HG02981 (cell line): ENCODE results near the gene MAPK8IP3.

ENCODE experiments used
- ATAC-seq: cut with Tn5 transposase; IDR thresholded peaks from one replicate; pipeline ENCODE4 v1.9.1; 2021; ENCODE audit warnings: mild to moderate bottlenecking, moderate library complexity; ENCODE audit not compliant: unreplicated experiment

The MAPK8IP3 gene

DNA sequence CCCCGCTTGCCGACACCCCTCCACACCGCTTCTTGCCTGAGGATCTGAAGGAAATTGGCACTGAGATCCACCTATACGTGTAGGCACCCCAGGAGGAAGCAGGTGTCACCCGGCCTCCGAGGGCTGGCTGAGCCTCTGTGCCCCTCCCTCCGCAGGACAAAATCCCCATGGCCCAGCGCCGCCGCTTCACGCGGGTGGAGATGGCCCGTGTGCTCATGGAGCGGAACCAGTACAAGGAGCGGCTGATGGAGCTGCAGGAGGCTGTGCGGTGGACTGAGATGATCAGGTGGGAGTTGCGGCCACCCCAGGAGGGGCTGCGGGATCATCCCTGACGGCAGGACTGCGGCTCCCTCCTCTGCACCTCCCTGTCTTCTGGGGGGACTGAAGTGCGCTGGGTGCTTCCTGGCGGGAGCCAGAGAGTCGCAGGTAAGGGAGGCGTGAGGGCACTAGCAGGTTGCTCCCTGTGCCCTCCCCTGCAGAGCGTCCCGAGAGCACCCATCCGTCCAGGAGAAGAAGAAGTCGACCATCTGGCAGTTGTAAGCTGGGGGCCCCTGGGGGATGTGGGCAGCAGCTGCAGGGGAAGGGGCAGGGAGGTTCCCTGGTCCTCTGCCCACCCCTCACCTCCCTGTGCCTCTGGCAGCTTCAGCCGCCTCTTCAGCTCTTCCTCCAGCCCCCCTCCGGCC lies 56.3 kb downstream of the MAPK8IP3 start:
- no peak for ATAC-seq

DNA sequence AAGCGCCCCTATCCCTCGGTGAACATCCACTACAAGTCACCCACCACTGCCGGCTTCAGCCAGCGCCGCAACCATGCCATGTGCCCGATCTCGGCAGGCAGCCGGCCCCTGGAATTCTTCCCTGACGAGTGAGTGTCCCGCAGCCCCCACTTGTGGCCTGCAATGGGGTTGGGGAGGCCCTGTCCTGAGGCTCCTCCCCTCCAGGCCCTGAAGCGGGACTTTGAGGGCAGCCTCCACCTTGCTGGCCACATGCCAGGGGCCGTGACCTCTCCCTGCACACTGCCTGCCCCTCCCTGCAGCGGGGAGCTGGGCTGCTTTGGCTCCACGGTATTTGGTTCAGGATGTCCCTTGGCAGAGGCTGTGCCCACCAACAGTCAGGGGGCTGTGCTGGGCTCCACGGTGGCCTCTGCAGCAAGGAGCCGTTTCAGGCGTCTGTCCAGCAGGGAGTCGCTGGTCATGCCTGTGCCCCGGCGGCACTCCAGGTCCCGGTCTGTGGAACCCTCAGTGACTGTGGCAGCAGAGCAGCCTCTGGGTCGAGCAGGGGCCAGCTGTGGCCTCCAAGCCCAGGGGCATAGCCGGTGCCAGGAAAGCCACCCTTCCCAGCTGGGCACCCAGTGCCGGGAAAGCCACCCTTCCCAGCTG lies 57.0 kb downstream of the MAPK8IP3 start:
- no peak for ATAC-seq

DNA sequence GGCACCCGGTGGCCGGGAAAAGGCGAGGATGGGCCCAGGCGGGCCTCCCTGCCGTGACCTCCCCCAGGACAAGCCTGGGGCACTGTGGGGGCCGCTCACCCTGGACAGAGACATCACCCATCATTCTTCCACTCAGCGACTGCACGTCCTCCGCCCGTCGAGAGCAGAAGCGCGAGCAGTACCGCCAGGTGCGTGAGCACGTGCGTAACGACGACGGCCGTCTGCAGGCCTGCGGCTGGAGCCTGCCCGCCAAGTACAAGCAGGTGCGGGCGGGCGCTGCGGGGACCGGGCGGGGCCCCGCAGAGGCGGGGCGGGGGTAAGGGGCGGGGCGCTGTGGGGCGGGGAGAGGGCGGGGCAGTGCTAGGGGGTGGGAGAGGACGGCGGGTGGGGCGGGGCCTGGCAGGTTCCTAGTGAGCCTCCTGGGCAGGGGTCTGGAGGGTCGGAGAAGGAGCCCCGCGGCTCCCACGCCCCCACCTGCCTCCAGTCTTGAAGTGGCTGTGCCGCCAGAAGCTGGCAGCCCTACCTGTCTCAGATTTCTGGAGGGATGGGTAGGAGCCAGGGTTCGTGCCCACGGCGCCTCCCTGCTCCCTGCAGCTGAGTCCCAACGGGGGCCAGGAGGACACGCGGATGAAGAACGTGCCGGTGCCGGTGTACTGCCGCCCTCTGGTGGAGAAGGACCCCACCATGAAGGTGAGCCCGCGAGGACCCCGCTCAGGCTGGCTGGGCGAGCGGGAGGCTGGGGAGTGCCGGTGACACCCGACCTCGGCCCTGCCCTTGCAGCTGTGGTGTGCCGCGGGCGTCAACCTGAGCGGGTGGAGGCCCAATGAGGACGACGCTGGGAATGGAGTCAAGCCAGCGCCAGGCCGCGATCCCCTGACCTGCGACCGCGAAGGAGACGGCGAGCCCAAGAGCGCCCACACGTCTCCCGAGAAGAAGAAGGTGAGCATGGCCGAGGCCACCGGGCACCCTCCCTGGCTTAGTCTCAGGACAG lies 57.8 kb downstream of the MAPK8IP3 start:
- no peak for ATAC-seq

DNA sequence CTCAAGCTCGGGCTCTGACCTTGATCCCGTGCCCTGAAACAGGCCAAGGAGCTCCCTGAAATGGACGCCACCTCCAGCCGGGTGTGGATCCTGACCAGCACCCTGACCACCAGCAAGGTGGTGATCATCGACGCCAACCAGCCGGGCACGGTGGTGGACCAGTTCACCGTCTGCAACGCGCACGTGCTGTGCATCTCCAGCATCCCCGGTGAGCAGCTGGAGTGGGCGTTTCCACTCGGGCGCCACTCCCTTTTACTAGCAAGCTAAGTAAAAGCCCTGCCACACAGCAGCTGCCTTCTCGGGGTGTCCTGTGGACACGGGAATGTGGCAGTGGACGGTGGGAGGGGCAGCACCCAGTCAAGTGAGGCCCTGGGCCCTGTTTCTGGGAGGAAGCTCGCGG lies 59.0 kb downstream of the MAPK8IP3 start:
- ATAC-seq = no peak

DNA sequence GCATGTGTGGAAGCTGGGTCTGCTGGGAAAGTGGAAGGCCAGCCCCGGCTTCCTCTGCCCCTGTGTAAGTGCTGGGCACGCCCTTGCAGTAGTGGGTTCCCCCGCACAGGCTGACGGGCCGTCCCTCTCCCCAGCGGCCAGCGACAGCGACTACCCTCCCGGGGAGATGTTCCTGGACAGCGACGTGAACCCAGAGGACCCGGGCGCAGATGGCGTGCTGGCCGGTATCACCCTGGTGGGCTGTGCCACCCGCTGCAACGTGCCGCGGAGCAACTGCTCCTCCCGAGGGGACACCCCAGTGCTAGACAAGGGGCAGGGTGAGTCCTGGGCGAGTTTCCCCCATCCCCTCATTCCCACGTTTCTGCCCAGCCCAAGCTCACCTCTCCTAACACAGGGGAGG lies 59.8 kb downstream of the MAPK8IP3 start:
- no peak for ATAC-seq

DNA sequence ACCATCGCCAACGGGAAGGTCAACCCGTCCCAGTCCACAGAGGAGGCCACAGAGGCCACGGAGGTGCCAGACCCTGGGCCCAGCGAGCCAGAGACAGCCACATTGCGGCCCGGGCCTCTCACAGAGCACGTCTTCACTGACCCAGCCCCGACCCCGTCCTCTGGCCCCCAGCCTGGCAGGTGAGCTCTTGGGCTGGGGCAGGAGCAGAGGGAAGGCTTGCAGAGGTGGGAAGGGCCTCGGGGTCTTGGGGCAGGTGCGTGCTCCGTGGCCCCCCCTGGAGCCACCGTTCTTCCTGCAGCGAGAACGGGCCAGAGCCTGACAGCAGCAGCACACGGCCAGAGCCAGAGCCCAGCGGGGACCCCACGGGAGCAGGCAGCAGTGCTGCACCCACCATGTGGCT lies 60.2 kb downstream of the MAPK8IP3 start:
- ATAC-seq = no peak

DNA sequence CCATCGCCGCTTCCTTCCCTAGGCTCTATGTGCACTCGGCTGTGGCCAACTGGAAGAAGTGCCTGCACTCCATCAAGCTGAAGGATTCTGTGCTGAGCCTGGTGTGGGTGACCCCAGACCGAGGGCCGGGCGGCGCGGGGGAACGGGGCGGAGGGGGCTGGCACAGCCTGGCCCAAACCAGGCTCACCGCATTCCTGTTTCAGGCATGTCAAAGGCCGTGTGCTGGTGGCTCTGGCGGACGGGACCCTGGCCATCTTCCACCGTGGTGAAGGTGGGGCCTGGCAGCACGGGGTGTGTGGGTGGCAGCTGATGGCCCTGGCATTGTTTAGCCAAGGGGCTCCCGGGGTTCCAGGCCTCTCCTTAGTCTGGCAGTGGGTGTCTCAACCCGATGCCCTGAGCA lies 60.7 kb downstream of the MAPK8IP3 start:
- no peak for ATAC-seq

DNA sequence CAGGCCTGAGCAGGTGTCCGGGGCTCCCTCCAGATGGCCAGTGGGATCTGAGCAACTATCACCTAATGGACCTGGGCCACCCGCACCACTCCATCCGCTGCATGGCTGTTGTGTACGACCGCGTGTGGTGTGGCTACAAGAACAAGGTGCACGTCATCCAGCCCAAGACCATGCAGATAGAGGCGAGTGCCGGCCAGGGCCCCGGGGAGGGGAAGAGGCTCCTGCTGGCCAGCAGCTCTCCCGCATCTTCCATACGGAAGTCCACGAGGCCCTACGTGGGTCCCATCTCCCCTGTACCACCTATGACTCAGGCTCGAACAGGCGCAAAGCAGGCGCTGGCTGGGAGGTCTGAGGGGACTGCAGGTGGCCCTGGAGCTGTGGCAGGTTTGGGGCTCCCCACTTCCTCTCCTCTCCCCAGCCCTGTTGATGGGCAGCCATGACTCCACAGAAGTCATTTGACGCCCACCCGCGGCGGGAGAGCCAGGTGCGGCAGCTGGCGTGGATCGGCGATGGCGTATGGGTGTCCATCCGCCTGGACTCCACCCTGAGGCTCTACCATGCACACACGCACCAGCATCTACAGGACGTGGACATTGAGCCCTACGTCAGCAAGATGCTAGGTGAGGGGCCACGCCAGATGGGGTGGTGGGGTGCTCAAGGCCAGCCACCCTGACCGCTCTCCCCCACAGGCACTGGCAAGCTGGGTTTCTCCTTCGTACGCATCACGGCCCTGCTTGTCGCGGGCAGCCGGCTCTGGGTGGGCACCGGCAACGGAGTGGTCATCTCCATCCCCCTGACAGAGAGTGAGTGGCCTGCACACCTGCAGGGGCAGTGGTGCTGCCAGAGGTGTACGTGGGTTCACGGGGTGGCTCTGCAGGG lies 61.4 kb downstream of the MAPK8IP3 start:
- no peak for ATAC-seq

DNA sequence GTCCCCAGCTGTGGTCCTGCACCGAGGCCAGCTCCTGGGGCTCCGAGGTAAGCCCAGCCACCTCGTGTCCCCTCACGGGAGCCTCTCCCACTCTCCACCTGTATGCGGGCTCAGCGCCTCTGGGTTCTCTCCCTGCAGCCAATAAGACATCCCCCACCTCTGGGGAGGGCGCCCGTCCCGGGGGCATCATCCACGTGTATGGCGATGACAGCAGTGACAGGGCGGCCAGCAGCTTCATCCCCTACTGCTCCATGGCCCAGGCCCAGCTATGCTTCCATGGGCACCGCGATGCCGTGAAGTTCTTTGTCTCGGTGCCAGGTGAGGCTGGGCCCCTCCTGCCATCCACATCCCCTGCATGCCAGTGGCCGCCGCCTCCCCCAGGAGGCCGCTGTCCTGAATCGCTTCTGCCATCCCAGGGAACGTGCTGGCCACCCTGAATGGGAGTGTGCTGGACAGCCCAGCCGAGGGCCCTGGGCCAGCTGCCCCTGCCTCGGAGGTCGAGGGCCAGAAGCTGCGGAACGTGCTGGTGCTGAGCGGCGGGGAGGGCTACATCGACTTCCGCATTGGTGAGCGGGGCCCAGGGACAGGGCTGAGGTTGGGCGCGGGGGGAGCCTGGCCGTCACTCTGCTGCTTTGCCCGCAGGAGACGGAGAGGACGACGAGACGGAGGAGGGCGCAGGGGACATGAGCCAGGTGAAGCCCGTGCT lies 62.2 kb downstream of the MAPK8IP3 start:
- ATAC-seq = no peak

DNA sequence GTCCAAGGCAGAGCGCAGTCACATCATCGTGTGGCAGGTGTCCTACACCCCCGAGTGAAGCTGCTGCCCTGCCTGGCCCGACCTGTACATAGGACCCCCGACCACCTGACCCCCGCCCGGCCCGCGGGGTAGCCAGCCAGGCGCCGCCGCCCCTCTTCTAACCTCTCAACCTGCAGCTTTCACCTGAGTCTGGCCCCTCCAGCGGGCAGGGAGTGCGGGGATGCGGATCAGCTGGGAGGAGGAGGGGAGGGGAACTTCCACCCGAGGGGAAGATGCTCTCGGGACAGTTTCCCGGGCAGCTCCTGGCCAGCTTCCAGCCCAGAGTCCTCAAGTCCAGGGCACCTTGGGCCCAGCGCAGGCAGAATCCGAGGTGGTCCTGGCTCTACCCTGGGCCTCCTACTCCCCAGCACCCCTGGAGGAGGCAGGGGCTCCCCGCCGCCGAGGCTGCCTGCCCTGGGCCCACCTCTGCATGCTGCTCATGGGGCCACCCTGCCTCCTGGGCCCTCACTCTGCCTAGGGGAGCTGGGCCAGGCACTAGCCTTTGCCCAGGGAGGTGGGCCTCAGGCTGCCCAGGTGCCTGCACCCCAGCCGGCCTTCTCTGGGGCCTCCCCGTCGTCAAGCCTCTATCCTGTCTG lies 62.9 kb downstream of the MAPK8IP3 start:
- no peak for ATAC-seq

DNA sequence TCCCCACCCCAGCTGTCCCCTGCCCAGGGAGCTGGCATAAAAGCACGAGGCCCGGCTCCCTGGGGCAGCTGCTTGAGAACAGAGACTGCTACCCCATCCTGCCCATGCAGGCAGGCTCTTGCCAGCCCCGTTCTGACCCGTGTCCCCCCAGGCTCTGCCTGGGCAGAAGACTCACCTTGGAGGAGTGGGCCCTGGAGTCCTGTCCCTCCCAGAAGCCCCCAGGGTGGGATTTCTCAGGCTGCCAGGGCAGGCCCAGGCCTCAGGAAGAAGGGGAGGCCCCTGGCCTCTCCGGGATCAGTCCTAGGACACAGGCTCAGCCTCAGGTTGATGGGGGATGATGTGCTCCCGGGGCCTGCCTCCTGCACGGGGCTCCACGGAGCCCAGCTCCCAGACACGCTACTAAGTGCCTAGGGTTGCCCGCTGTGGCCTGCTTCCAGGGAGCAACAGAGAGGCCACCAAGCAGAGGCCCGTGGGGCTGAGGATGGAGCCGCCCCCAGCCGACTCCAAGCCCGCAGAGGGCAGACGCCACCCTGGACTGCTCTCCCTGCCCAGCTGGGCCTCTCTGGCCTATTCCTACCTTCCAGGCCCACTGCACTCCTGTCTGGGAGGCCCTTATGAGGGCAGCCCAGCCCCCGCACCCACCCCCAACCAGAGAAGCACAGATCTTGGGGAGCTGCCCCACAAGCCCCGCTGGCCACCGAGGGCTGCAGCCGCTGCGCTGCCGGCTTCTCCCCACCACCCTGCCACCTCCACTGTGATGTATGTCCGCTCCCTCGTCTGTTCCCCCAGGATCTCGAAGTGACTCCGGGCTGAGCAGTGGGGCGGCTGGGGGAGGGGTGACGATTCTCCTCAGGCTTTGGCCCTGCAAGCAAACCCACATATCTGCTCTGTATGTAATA lies 63.7 kb downstream of the MAPK8IP3 start:
- ATAC-seq = no peak

DNA sequence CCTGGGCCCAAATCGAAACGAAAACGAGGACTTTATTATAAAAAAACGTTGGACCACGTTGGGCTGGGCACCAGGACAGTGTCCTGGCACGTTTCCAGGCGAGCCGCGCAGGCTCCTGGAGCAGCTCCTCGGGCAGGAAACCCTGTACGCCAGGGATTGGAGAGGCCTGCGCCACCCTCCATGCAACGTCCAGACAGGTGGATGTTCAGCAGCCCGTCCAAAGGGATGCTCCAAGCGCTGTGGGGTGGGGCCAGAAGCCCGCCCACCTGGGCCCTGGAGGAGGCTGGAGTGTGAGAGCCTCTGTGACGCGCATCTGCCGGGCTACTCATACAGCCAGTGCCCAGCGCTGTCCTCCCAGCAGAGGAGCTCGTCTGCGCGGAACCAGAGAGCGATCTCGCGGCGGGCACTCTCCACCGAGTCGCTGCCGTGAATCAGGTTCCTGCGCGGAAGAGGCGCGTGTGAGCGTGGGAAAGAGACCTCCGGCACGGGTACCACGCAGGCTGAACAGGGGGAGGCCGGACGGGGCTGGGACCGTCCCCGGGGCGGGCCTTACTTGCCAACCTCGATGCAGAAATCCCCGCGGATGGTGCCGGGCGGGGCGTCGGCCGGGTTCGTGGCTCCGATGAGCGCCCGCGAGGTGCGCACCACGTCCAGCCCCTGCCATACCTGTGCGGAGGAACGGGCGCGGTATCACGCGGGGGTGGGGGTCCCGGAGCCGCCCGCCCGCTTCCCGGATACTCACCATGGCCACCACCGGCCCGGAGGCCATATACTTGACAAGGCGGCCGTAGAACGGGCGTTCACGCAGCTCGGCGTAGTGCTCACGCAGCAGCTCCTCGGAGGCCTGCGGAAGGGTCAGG lies 64.6 kb downstream of the MAPK8IP3 start:
- no peak for ATAC-seq

DNA sequence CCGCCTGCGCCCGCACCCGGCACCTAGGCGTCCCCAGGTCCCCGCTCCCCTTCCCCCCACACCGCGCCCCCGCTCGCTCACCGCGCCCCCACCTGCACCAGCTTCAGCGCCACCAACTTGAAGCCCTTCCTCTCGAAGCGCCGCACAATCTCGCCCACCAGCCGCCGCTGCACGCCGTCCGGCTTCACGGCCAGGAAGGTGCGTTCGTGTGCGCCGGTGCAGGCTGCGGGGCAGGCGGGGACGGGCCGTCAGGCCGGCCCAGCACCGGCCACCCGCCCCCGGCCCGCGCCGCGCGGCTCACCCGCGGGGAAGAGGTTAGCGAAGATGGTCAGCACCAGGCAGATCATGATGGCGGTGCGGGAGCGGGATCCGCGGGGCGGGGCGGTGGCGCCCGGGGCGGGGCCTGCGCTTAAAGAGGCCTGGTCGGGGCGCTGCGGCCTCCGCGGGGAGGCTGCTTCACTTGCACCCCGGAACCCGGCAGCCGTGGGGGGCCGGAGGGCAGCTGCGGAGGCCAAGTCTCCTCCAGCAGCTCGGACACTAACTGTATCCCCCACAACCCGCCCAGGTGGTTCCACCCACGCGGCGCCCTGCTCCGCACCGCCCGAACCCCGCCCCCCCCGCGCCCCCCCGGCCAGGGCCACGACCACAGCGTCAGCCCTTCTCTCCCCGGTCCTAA lies 65.3 kb downstream of the MAPK8IP3 start, which contains the start of gene NME3:
Gene NME3 (minus strand): TSS at position 356 of the 676 bp plus-strand sequence. CDS start 9 bp downstream, at position 347.
- ATAC-seq = no peak

DNA sequence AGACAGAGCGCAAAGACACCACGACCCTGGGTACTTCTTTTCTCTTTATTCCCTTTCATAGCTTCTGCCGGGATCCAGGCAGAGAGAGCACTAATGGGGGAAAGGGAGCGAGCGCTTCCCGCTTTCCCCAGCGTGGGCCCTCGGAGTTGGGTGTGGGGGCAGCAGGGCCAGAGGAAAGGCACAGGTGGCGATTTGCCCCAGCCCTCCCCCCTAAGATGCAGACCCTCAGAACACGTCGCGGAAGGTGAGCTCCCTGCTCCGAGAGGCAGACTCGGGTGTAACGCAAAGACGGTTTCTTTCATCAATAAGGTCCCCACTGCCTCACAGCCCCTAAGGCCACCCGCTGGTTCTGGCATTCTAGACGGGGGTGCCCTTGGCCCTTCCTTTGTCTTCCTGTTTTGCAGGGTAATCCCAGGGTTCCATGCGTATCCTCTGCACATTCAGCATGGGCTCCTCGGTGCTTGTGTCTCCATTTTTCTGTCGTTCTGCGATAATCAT lies 65.9 kb downstream of the MAPK8IP3 start:
- no peak for ATAC-seq

DNA sequence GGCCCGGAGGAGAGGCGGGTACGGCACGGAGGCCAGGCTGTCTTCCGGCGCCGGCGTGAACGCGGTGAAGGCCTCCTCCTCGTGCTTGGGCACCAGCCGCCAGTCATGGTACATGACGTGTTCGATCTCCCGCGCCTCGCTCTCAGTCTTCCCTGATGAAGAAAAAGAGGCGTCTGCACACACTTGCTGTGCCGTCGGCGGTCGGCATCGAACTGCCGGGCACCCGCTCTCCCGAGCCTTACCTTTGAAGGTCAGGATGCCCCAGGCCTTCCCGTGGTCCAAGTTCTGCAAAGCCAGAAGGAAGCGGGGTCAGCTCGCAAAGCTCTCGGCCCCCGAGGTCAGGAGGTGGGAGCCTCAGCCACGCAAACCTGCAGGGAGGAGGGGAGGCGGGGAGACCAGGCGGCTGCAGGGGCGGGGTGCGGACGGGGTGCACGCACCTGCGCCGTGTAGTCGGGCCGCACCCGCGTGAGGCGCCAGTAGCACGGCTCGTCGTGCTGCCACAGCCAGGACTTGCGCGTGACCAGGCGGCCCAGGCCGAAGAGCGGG lies 66.4 kb downstream of the MAPK8IP3 start, which contains the start of gene EME2:
Gene EME2 (plus strand): TSS at position 449 of the 546 bp plus-strand sequence. CDS start 418 bp downstream, outside the sequence.
- ATAC-seq = no peak
